Activated CD4-positive, CD25-positive, alpha-beta regulatory T cell treated with anti-CD3 and anti-CD28 coated beads, Interleukin-2, amount 50 U/mL, for 72 hours (primary cell): ENCODE measurements around the gene GABRG3.

Source experiments
- DNase-seq: peaks from one replicate; pipeline ENCODE4 v3.0.0; 2021

The GABRG3 gene

DNA sequence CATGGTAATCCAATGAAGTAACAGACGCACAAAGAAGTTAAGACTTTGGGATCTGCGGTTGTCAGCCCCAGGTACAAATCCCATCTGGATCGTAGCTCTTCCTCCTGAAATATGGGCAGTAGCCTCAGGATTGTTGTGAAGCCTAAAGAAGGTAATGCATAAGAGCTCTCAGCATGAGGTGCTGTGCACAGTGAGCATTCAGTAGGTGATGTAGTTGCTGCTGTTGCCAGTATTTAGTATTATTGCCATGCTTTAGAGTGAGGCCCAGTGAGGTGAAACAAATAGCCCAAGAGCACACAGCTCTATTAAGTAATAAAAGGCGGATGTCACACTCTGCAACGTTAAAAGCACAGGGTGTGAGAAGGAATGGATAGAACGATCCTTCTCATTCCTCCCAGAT is 225.7 kb downstream of the GABRG3 start:
- DNase-seq: no peak

DNA sequence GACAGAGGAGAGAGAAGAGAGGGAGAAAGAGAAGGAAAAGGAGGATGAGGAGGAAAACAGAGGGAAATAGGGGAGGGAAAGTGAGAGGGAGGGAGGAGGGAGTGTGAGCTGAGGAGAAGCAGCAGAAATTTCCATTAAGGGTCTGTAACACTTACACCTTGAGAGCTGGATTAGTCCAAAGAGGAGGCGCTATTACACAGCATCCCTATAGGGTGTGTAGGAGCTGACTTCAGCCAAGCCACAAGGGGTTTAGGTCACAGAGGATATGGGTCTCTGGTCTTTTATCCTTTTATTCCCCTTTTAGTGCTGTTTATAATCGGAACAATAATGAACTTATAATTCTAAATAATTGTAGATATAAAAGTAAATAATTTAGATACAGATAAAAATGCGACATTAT is 230.4 kb downstream of the GABRG3 start:
- no peak for DNase-seq

DNA sequence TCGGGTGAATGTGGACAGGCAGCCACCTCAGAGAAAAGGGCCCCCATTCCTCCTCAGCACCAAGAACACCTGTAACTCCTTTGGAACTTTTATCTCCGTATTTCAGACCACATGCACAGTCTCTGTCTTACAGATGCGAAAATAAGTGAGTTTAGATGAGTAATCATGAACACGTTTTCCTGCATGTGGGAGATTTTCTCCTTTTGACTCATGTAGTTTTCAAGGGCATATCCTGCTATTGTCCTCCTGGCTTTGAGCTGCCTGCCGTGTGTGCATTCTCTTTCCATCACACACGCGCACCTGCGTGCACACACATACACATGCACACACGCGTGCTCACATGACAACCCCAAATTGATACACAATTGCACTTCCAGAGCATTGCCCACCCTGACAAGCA is 239.2 kb downstream of the GABRG3 start:
- DNase-seq: no peak

DNA sequence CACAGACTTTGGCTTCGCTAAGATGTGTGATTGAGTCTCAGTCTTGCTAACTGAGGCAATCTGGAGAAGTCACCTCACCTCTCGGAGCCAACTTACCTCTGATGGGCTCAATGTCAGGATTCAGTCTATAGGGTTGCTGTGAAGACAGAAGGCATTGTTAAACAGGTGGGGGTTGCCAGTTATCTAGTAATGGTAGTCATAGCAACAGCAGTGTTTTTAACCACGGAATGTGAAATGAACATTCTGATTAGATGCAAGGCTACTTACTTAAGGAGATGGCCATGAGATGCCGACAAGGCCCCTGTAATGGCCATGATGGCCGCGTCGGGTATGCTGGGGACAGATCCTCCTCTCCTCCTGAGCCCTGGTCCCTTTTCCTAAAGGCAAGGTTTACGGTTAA is 243.1 kb downstream of the GABRG3 start:
- no peak for DNase-seq

DNA sequence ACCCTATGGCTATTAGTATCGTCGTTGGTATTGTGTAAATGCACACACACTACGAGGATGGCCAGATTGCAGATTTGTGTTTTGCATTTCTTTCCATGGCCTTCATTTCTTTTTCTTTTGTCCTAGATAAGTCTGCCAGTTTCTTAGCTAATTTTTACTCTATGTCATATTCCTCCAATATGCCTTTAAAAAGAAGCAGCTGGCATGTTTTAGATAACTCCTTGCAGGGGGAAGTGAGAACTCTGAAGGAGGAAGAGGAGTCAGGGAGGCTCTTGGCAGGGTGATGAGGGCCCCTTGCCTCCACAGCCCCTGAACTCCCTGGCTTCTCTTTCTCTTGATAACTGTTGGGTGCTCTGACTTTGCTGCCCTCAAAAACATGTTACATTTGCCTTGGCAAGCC is 244.0 kb downstream of the GABRG3 start:
- DNase-seq: no peak

DNA sequence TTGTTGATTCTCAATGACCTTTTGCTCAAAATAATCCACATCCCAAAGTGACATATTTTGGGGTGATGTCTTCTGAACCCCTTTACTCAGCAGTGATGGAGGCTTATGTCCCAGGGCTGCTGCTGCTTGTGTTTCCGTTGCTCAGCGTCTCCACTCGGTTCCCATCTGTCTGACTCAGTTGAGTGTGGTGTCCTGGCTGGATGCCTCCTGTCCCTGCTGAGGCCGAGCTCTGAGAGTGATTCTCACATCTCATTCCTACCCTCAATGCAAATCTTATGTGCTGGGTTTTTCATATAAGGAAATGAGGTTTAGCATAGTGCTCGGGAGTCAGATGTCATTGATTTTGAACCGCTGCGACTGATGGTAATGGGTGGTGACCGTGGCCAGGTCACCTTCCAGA is 247.4 kb downstream of the GABRG3 start:
- DNase-seq: no peak

DNA sequence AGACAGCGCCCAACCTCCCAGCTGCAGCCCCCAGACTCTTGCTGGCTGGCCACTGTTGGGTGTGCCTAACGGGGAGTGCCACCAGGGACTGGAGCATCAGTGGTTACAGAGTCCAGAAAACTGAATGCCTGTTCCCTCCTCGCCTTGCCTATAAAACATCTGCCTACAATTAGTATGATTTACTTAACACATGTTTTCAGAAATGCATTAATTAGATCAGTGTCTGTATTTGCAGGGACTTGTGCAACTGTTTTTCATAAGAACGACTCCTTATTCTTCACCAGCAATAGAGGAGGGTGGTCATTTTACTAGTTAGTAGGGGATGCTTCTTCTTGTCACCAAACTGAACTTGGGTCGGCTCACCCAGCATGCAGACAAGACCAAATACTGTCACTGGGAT is 248.7 kb downstream of the GABRG3 start:
- no peak for DNase-seq

DNA sequence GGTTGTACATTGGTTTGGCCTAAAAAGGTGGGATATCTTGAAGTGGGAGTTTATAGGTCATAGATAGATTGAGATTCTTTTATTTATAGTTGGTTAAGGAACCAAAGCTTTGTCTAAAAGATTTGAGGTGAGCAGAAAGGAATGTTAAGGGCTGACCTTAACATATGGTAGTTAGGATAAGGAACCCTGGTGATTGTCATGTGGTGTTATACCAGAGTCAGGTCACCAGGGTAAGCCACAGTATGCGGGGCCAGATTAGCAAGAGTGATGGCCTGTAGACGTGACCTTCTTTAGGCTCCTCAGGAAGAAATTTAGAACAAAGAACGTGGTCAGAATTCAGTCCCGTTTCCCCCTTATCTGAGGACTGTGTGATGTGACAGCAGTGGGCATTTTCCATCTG is 249.2 kb downstream of the GABRG3 start:
- DNase-seq: no peak

DNA sequence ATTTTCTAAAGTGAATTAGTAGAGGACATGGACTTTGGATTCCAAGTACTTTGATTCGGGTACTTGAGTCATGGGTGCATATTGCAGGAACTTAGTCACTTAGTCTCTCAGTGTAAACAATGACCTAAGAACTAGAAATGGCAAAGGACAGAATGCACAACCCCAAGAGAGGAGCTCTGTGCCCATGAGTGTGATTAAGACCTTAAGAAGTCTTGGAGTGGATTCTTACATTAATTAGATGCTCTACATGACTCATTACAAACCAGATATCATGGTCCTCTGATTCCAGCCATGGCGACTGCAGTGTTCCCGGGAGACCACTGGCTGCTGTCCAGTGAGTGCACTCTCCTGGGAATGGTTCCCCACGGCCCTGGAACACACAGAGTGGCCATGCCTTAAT is 251.5 kb downstream of the GABRG3 start:
- no peak for DNase-seq

DNA sequence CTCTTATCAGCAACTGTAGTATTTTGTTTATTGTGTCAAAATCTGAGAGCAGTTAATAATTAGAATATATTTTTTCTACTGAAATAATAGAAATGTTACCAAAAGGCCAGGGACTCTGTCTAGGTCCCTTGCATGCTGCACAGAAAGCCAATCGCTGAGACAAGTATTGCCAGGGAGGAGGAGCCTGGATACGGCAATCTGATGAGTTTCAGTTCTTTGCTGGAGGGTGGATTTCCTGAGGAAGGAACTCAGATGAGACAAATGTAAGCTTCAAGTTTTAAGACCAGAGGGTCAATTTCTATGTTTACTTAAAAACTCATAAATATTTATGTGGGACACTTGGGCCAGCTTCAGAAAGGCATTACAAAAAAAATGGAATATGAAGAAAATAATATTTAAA is 252.2 kb downstream of the GABRG3 start:
- DNase-seq: no peak

DNA sequence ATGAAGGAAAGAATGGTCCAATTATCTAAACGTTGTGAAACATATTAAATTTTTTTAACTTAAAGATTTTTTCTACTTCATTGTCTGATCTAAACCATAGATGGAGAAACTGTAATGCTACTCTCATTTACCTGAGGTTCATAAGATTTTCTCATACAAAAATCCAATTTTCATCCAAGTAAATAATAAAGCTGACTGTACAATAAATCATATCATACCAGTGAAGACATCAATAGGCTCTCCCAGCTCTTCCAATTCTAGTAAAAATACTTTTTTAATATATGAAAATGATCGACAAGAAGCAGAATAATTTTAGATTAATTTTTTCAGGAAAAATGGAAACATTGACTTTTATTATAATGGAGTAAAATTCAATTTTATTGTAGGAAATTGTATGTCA is 260.8 kb downstream of the GABRG3 start:
- no peak for DNase-seq

DNA sequence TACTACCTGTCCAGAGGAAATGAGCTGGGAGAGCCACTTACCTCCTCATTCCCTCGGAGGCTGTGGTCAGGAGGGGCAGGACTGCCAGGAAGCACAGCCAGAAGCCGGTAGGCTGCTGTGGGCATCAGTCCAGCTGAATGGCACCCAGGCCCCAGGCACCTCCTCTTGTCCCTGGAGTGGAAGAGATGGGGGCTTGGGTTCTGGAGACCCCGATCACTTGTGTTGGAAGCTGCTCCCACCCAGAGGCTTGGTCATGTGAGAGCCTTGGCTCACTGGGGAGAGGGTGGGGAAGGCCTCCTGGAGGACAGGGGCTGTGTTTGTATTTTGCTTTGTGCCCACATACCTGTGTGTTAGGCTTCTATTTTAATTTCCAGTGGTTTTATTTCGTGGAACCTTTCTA is 261.9 kb downstream of the GABRG3 start:
- no peak for DNase-seq

DNA sequence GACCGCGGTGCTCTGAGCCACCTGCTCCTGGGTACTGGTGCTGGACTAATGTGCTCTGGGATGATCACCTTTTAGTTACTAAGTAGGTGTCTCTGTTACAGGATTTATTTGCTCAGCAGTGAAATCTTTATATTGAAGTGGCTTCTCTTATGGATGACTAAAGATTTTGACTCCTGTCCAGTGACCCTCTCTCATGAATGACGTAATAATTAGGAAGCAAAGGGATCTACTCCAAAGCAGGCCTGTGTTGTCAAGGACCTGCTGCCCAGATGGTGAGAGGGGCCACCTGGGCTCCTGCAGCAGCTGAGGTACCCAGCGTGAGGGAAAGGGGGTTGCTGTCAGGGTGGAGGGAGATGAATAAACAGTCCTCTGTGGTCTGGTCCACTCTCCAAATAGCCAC is 263.6 kb downstream of the GABRG3 start:
- no peak for DNase-seq

DNA sequence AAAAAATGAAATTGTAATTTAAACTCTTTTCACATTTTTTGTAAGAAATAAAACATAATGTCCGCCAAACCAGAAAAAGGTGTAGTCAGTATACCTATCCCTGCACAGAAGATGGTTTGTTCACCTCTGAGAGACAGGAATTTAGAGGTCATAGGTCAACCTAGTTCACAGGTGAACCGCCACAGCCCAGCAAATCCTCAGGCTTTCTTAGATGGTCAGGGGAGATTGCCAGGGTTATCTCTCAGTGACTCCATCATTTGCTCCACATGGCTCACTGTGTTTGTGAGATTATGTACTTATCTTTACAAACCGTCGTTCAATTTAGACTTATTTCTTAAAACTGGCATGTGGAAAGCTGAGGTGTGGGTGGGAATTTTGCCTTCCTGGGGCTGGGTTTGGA is 264.2 kb downstream of the GABRG3 start:
- no peak for DNase-seq

DNA sequence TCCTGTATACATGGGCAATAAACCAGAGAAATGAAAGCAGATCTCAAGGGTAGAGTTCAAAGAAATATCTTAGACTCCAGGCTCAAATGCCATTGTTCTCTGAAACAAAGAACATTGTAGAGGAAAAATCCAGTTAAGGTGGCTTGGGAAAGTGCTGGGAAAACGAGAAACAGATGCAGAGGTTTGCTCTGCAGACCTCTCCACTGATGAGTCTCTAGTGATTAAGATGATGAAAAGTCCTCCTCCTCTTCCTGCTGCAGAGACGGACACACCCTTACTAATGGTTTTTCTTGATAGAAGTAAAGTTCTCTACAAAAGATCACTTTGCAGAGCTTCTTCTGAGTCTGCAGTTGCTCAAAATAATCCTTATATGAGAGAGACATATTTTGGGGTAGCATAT is 264.7 kb downstream of the GABRG3 start:
- DNase-seq: no peak

DNA sequence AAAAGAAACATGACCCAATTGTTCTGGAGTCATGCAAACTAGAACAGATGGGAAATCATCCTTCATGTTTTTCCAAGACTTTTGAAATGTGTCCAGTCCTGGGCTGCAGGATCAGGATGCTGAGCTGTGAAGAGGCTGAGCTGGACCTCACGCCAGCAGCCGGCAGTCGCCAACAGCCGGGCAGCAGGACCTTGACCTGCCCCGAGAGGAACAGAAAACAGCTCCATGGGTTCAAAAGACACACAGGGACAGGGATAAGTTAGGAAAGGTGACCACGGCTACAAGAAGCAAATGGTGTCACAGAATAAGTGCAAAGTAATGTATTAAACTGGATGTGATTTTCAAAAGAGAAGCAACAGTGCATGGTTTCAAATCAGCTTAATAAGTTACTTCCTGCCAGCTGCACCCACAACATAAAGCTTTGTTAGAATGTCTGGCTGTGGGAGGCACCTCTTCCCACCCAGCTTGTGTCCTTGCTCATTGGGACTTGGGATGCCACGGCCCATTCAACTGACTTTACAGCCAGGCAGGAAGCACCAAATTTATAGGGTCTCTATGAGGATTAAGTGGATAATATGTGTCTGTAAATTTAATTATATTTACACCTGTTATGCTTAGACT is 266.4 kb downstream of the GABRG3 start:
- DNase-seq: no peak

DNA sequence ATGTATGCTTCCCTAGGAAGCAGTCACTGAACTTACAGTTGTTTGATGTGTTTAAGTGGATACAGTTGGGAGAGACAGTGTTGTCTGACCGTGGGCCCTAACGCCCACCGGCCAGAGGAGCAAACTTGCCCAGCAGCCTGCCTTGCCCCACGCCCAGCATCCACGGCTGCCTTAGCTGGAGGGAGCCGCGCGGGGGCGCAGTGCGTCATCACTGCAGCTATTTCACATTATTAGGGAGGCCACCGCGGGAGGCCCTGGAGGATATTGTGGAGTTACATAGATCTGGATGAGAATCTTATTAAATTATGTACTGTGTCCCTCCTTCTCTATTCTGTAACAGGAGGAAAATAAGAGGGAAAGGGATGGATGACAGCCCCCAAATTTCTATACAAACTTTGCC is 267.2 kb downstream of the GABRG3 start:
- DNase-seq: no peak

DNA sequence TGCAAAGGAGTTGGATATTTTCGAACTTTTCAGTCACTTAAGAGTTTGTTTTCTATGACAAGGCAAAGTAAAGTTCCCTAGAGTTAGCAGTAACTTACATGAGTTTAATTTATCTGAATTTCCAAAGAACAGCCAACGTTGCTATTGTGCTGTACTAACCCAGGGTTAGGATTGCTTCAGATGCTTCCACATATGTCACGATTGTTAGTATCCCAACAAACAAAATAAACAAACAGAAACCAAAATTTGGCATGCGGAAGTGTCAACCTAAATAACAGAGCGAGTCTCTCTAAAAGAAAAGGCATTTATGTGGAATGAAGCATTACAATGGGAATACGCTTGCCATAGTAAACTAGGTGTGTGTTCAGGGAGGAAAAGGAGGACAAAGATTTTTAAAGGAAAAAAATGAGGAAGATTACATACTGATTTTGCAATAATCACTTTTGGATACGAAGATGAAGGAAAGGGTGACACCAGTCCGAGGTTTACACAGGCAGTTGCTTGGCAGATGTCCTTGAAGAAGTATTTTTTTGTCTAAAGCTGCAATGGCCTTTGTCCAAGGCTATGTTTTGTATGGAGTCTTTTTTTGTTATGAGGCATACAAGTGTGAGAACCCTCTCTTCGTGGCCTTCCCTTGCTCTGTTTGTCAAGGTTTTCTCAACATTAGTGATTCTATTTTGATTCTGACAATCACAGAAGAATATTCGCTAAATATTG is 267.9 kb downstream of the GABRG3 start:
- no peak for DNase-seq

DNA sequence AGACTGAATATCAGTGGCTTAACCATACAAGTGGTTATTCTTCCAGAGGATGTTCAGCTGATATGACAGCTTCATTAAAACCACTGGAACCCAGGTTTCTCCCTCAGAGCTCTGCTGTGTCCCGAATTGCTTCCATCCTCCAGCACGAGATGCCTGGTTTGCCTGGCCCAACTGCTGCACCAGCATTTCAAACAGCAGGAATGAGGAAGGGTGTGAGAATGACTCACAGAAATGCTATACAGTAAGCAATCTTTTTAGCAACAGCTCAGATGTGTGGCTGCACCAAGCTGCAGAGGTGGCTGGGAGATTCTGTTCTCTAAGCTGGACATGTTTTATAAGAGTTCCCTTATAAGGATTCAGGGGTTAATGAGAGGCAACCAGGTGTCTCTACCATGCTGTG is 271.0 kb downstream of the GABRG3 start:
- DNase-seq: no peak

DNA sequence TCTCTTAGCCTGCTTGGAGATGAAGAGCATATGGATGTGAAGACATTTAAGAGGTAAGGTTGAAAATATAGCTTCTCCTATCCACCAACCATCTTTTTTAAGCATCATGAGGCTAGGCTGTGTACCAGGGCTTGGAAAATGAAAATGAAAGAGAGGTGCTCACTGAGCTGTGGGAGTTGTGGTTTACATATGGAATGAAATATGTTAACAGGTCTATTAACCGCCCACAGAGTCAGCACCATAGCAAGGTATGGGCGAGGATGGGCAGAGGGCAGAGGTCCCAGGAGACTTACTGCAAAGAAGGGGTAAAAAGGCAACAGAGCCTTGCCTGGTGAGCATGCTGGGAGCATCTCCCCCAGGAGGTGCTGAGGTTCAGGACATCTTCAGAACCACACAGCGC is 273.1 kb downstream of the GABRG3 start:
- DNase-seq: no peak

DNA sequence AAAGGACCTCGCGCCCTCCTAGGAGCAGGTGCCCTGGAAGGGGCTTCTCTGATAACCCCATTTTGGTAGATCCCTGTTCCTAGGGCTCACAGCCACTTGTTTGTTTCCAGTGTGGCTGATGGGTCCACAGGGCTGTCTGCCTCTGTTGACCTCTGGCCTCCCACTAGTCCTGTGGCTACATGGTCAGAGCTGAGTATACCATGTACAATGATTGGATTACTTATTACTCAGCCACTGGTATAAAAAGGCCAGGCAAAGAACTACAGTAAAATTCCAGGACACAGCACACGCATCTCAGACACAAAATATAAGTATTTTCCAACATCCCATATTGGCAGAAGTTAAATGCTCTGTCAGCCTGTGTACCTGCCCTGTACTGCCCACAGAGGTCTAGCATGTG is 277.3 kb downstream of the GABRG3 start:
- no peak for DNase-seq

DNA sequence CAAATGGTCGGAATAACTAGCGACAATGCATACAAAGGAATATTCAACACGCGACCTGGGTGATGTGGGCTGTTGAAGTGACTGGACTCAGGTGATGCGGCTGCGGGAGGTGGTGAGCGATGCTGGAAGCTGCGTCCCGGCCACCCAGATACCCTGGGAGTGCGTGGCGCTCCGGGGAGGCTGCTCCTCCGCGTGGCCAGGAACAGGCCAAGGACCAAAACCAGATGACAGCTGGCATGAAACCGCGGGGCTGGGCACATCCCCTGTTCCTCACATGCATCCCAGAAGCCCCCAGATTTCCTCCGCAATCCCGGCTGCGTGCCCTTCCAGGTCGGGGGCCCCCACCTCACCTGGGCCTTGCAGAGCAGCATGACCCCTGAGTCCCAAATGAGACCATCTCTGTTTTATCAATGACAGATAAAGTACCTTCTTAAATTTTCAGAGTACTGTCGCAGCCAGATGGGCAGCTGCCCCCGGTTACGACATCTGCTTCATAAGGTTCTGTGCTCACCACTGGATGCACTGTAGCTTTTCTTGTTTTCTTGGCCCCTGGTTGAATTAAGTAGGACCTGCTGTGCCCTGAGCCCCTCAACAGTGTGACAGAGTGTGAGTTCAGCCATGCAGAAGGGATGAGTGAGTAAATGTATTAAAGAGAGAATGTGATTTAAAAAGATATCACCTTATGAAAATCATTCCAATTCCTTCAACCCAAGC is 278.2 kb downstream of the GABRG3 start:
- DNase-seq: no peak

DNA sequence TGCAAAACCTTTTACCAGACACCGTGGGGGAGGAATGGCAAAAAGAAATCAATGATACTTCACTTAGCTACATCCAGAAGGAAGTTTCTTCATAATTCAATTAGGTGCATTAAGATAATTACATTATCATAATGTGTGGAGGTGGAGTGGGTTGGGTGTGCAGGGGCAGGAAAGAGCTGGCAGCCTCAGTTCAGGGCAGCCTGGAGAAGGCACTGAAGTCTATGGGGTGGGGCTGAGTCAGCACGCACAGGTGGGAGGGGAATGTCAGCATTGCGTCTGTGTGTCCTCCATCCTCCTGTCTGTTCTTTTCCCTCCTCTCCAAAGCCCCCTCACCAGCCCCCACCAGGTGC is 278.8 kb downstream of the GABRG3 start:
- DNase-seq: no peak

DNA sequence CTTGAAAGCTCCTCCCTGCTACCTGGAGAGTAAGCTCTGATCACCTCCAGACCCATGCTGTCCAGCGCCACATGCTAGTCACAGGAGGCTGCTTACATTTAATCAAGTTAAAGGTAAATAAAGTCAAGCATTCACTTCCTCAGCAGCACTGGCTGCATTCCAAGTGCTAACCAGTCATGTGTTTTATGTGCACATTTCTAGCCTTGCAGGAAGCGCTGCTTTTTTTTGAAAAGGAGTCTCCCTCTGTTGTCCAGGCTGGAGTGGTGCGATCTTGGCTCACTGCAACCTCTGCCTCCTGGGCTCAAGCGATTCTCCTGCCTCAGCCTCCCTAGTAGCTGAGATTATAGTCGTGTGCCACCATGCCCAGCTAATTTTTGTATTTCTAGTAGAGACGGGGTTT is 279.2 kb downstream of the GABRG3 start:
- no peak for DNase-seq

DNA sequence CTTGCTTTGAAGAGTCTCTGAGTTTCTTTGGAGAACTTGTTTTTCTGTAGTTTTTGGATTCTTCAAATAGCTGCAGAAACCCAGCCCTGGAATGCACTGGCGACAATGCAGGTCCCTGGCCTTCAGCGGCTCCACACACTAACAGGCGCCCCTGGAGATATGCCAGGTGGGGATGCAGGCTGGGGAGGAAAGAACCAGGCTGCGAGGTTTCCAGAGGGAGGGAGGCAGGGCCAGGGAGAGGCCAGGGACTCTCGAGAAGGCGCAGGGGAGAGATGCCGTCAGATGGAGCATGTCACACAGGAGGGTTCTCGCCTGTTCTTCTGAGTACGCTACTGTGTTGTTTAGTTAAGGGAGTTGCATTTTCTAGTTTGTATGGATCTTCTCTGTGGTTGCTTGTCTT is 283.1 kb downstream of the GABRG3 start:
- DNase-seq: no peak
